Peyer's patch (tissue), 4 donors: ENCODE data around the gene TMEM232.

Experiments
- POLR2A ChIP-seq, 2 donors: fragments of 450-650 bp; IDR thresholded peaks; one replicate each; pipeline ENCODE4 v1.5.1; 2017; ENCODE audit warnings: antibody characterized with exemption in 2 of 2, mild to moderate bottlenecking in 2 of 2, moderate library complexity in 2 of 2
- TF ChIP-seq, protein P1 (sequence below), 6 experiments: fragments of 450-650 bp in 4 of 6; fragments of 200-600 bp in 2 of 6; sonication (generic) in 1 of 6; IDR thresholded peaks; one replicate each; pipeline ENCODE4 v1.5.1; 2017 to 2019; ENCODE audit warnings: antibody characterized with exemption in 6 of 6, mild to moderate bottlenecking in 3 of 6, moderate library complexity in 1 of 6

- TF ChIP-seq, protein P1, sequence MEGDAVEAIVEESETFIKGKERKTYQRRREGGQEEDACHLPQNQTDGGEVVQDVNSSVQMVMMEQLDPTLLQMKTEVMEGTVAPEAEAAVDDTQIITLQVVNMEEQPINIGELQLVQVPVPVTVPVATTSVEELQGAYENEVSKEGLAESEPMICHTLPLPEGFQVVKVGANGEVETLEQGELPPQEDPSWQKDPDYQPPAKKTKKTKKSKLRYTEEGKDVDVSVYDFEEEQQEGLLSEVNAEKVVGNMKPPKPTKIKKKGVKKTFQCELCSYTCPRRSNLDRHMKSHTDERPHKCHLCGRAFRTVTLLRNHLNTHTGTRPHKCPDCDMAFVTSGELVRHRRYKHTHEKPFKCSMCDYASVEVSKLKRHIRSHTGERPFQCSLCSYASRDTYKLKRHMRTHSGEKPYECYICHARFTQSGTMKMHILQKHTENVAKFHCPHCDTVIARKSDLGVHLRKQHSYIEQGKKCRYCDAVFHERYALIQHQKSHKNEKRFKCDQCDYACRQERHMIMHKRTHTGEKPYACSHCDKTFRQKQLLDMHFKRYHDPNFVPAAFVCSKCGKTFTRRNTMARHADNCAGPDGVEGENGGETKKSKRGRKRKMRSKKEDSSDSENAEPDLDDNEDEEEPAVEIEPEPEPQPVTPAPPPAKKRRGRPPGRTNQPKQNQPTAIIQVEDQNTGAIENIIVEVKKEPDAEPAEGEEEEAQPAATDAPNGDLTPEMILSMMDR (IDR thresholded peaks at IDR 0.05), result no peak
- no peak for TF ChIP-seq POLR2A (IDR thresholded peaks at IDR 0.05)
Measured at GRCh38 chr5:110707260-110707844, 19.1 kb downstream of the TMEM232 start.
